ENCODE measurements around the gene PCDH12.

DNA sequence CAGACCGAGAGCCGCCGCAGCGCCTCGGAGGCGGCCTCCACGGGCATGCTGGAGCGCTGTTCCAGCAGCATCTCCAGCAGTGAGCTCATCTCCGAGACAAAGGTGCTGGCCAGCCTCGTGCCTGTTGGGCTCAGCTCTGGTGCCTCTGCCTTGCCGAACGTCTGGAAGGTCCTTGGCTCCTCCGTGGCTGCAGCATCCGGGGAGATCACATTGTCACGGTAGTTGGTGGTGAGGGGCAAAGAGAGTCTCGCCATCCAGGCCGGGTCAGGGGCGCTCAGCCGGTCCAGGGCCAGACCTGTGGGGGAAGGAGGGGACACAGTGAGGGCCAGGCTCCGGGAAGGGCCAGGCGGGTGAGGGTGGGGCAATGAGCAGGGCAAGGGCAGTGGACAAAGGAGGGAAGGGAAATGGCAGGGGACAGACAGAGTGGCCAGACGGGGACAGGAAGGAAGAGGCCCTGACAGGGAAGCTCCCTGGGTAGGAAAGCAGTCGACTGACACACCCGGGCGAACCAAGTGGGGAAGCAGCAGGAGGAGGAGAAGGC, 12.4 kb downstream of the PCDH12 start:
- TF ChIP-seq, protein P1, sequence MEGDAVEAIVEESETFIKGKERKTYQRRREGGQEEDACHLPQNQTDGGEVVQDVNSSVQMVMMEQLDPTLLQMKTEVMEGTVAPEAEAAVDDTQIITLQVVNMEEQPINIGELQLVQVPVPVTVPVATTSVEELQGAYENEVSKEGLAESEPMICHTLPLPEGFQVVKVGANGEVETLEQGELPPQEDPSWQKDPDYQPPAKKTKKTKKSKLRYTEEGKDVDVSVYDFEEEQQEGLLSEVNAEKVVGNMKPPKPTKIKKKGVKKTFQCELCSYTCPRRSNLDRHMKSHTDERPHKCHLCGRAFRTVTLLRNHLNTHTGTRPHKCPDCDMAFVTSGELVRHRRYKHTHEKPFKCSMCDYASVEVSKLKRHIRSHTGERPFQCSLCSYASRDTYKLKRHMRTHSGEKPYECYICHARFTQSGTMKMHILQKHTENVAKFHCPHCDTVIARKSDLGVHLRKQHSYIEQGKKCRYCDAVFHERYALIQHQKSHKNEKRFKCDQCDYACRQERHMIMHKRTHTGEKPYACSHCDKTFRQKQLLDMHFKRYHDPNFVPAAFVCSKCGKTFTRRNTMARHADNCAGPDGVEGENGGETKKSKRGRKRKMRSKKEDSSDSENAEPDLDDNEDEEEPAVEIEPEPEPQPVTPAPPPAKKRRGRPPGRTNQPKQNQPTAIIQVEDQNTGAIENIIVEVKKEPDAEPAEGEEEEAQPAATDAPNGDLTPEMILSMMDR (conservative IDR thresholded peaks at IDR 0.05 in 1 of 2, IDR thresholded peaks at IDR 0.05 in 1 of 2; ENCODE audit: extremely low read depth in 1 of 2, insufficient read depth in 1 of 2, low read depth in 1 of 2, low read length in 2 of 2): no peak
- TF ChIP-seq EZH2 (IDR thresholded peaks at IDR 0.05; ENCODE audit: borderline replicate concordance, low read length): no peak
